ENCODE results near the gene OR52E8. TPM values are rescaled to one million over a fixed set of nuclear protein-coding genes. Genes with fewer than 3 reads are reported as not detected.

The OR52E8 gene
- total and polyA plus RNA-seq, 4 donors: 0.18 TPM; not detected in 3

DNA sequence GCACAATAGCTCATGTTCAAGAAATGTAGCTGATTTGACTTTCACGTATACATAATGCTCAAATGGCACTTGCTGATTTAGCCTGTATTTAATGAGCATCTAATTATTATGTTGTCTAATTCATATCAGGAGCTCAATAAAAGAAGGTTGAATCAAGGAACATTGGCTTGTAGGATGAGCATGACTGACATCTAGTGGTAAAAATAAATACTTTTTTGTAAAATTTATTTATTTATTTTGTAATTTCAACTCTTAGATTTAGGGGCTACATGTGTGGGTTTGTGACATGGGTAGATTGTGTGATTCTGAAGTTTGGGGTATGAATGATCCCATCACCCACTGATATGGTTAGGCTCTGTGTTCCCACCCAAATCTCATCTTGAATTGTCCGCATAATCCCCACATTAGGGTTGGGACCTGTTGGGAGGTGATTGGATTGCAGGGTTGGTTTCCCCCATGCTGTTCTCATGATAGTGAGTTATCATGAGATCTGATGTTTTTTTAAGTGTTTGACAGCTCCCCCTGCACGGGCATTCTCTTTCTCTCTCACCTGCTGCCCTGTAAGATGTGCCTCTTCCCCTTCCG lies 33.8 kb upstream of the OR52E8 start:
- no peak overlapping the region for H3K9ac ChIP-seq (ENCODE audit: insufficient read depth in 1 of 2, low read length in 2 of 2)
- H3K27me3 ChIP-seq (ENCODE audit: control insufficient read depth in 3 of 3, insufficient read depth in 3 of 3, low read length in 2 of 3): no peaks in the 10 kb centered on the region
- DNase-seq: peak in 2 of 3 donors; percentile 5 to 11
- H3K36me3 ChIP-seq (ENCODE audit: control insufficient read depth in 4 of 4, insufficient read depth in 4 of 4, low read length in 4 of 4): no peaks in the 10 kb centered on the region
- H3K27ac ChIP-seq (ENCODE audit: low read depth in 1 of 2, low read length in 1 of 2): no peak overlapping the region
- H3K9me3 ChIP-seq (ENCODE audit: control insufficient read depth in 4 of 4, insufficient read depth in 3 of 4, low read length in 3 of 4): no peaks in the 10 kb centered on the region
- ATAC-seq (ENCODE audit: insufficient read depth, low FRiP score): no peak
- no peak for TF ChIP-seq CTCF (IDR thresholded peaks at IDR 0.05; ENCODE audit: control extremely low read depth, extremely low read depth)
- WGBS, 2 donors: 62 to 65% methylated on average over 4 of the region's 4 CpGs
- no peaks in the 10 kb centered on the region for H3K4me1 ChIP-seq (ENCODE audit: control insufficient read depth in 5 of 5, insufficient read depth in 5 of 5, low read length in 5 of 5)
- no peak overlapping the region for H3K4me3 ChIP-seq

GRCh38 chr11:5887661-5888060 lies 30.2 kb upstream of the OR52E8 start:
- ATAC-seq (ENCODE audit: insufficient read depth, low FRiP score) (no peak), DNase-seq (no peak)
- TF ChIP-seq CTCF (IDR thresholded peaks at IDR 0.05; ENCODE audit: control extremely low read depth, extremely low read depth): no peak
- Histone ChIP-seq H3K27ac (ENCODE audit: low read depth in 1 of 2, low read length in 1 of 2) (no peak overlapping the region), H3K4me1 (ENCODE audit: control insufficient read depth in 5 of 5, insufficient read depth in 5 of 5, low read length in 5 of 5) (no peaks in the 10 kb centered on the region), H3K9ac (ENCODE audit: insufficient read depth in 1 of 2, low read length in 2 of 2) (no peak overlapping the region), H3K36me3 (ENCODE audit: control insufficient read depth in 4 of 4, insufficient read depth in 4 of 4, low read length in 4 of 4) (no peaks in the 10 kb centered on the region), H3K27me3 (ENCODE audit: control insufficient read depth in 3 of 3, insufficient read depth in 3 of 3, low read length in 2 of 3) (no peaks in the 10 kb centered on the region), H3K4me3 (no peak overlapping the region), H3K9me3 (ENCODE audit: control insufficient read depth in 4 of 4, insufficient read depth in 3 of 4, low read length in 3 of 4) (no peaks in the 10 kb centered on the region)
- WGBS, 2 donors: 69 to 90% methylated on average over 1 of the region's 1 CpG

GRCh38 chr11:5887172-5887571 lies 29.7 kb upstream of the OR52E8 start:
- no peak for ATAC-seq (ENCODE audit: insufficient read depth, low FRiP score)
- TF ChIP-seq CTCF (IDR thresholded peaks at IDR 0.05; ENCODE audit: control extremely low read depth, extremely low read depth): no peak
- Histone ChIP-seq H3K27me3 (ENCODE audit: control insufficient read depth in 3 of 3, insufficient read depth in 3 of 3, low read length in 2 of 3) (no peaks in the 10 kb centered on the region), H3K36me3 (ENCODE audit: control insufficient read depth in 4 of 4, insufficient read depth in 4 of 4, low read length in 4 of 4) (no peaks in the 10 kb centered on the region), H3K4me1 (ENCODE audit: control insufficient read depth in 5 of 5, insufficient read depth in 5 of 5, low read length in 5 of 5) (no peaks in the 10 kb centered on the region), H3K9ac (ENCODE audit: insufficient read depth in 1 of 2, low read length in 2 of 2) (no peak overlapping the region), H3K9me3 (ENCODE audit: control insufficient read depth in 4 of 4, insufficient read depth in 3 of 4, low read length in 3 of 4) (no peaks in the 10 kb centered on the region), H3K27ac (ENCODE audit: low read depth in 1 of 2, low read length in 1 of 2) (no peak overlapping the region), H3K4me3 (no peak overlapping the region)
- DNase-seq: no peak
- WGBS, 2 donors: 74 to 84% methylated on average over 3 of the region's 3 CpGs

- no peak overlapping the region for H3K9ac ChIP-seq (ENCODE audit: insufficient read depth in 1 of 2, low read length in 2 of 2)
- DNase-seq: no peak
- no peaks in the 10 kb centered on the region for H3K9me3 ChIP-seq (ENCODE audit: control insufficient read depth in 4 of 4, insufficient read depth in 3 of 4, low read length in 3 of 4)
- H3K27ac ChIP-seq (ENCODE audit: low read depth in 1 of 2, low read length in 1 of 2): no peak overlapping the region
- no peaks in the 10 kb centered on the region for H3K36me3 ChIP-seq (ENCODE audit: control insufficient read depth in 4 of 4, insufficient read depth in 4 of 4, low read length in 4 of 4)
- ATAC-seq (ENCODE audit: insufficient read depth, low FRiP score): no peak
- no peak overlapping the region for H3K4me3 ChIP-seq
- H3K4me1 ChIP-seq (ENCODE audit: control insufficient read depth in 5 of 5, insufficient read depth in 5 of 5, low read length in 5 of 5): no peaks in the 10 kb centered on the region
- H3K27me3 ChIP-seq (ENCODE audit: control insufficient read depth in 3 of 3, insufficient read depth in 3 of 3, low read length in 2 of 3): no peaks in the 10 kb centered on the region
- TF ChIP-seq CTCF (IDR thresholded peaks at IDR 0.05; ENCODE audit: control extremely low read depth, extremely low read depth): no peak
Measured at GRCh38 chr11:5881756-5882155, 24.3 kb upstream of the OR52E8 start.

Data from lung (tissue), 12 donors.